ENCODE measurements around the gene ZMYM5. TPM values are rescaled to one million over a fixed set of nuclear protein-coding genes. Genes with fewer than 3 reads are reported as not detected.

Gene ZMYM5
- total RNA-seq (2021), result 10.0 and 10.3 TPM in 2 replicates
- percentile 65 among the genes with signal in this experiment for Bru-seq, nascent RNA
- percentile 63 among the genes with signal in this experiment for BruChase-seq, experiment 1, labeled RNA remaining after a 2-hour chase
- percentile 50 among the genes with signal in this experiment for BruChase-seq, experiment 2, labeled RNA remaining after a 6-hour chase
- long read RNA-seq, partial matches to known transcripts, result 1 of 18 reads
- long read RNA-seq, other reads (novel, unspliced or antisense), result 9 of 18 reads

GRCh38 chr13:19863323-19864023 lies at the start of gene ZMYM5:
Gene ZMYM5 (minus strand): TSS chr13:19863649. CDS start chr13:19852180, 11,469 bp downstream.
- H4K20me1 ChIP-seq (ENCODE audit: insufficient read depth), result no peaks in the 10 kb centered on the region
- no peaks in the 10 kb centered on the region for H3K36me3 ChIP-seq (ENCODE audit: low read depth)
- peaks cover 19% of the 10 kb centered on the region for H3F3A ChIP-seq (ENCODE audit: insufficient read depth, low read depth)
- peaks cover 29% of the 10 kb centered on the region for H3K4me1 ChIP-seq (replicated peaks; ENCODE audit: insufficient read depth)
- no peaks in the 10 kb centered on the region for H3K9me2 ChIP-seq (ENCODE audit: insufficient read depth)
- H3K79me2 ChIP-seq (ENCODE audit: low read depth), result peaks cover 49% of the 10 kb centered on the region
- DNase-seq, result peak; percentile 94 to 96
- no TSS peak for BruUV-seq (replicated peaks)
- CTCF ChIA-PET, result no interaction called here
- peak within 1 kb of the TSS; percentile 89 for H3K4me2 ChIP-seq
- POLR2A ChIA-PET (ENCODE audit: unreplicated experiment), result interaction anchor here (0.6 to 0.9 kb wide), 7 partner anchors 10 to 609 kb away, joined by 3 to 17 read pairs (median 3); partner anchors contain the start of gene MPHOSPH8
- no peaks in the 10 kb centered on the region for H3K27me3 ChIP-seq (ENCODE audit: insufficient read depth, low read depth)
- intact Hi-C loops (cut with micrococcal nuclease; ENCODE audit: unreplicated experiment), result loop anchor here (5.0 to 10.0 kb wide), 3 partner anchors 71 to 259 kb away; partner anchors contain the start of gene ZMYM2
- TF ChIP-seq EZH2 (IDR thresholded peaks at IDR 0.05; ENCODE audit: low read depth) (no peak), CTCF (conservative IDR thresholded peaks at IDR 0.05) (no peak)
- H3K9me3 ChIP-seq (ENCODE audit: insufficient read depth, low read depth), result no peaks in the 10 kb centered on the region
- H3K4me3 ChIP-seq, result peak within 1 kb of the TSS; percentile 68
- peak within 1 kb of the TSS; percentile 94 for H2AFZ ChIP-seq
- H3K27ac ChIP-seq, result peak within 1 kb of the TSS; percentile 81

GRCh38 chr13:19910336-19911072 lies 47.1 kb upstream of the ZMYM5 start:
- TSS peak; percentile 26 for BruUV-seq (replicated peaks)
- H3K27ac ChIP-seq, result peak overlapping the region; percentile 83

More at GRCh38 chr13:19910336-19911072, 47.1 kb upstream of the ZMYM5 start:
- TF ChIP-seq EZH2 (IDR thresholded peaks at IDR 0.05; ENCODE audit: low read depth) (no peak), CTCF (conservative IDR thresholded peaks at IDR 0.05) (no peak)
- POLR2A ChIA-PET (ENCODE audit: unreplicated experiment), result no interaction called here
- H3K4me1 ChIP-seq (replicated peaks; ENCODE audit: insufficient read depth), result peaks cover 17% of the 10 kb centered on the region
- H2AFZ ChIP-seq, result no peak overlapping the region
- H3K4me3 ChIP-seq, result no peak overlapping the region
- CTCF ChIA-PET, result interaction anchor here (0.6 kb wide), 1 partner anchor 806 kb away, joined by 10 read pairs; no protein-coding TSS in a partner anchor
- no peaks in the 10 kb centered on the region for H3K9me2 ChIP-seq (ENCODE audit: insufficient read depth)
- H3K4me2 ChIP-seq, result peak overlapping the region; percentile 49
- peaks cover 19% of the 10 kb centered on the region for H3F3A ChIP-seq (ENCODE audit: insufficient read depth, low read depth)
- intact Hi-C loops (cut with micrococcal nuclease; ENCODE audit: unreplicated experiment), result no loop called here
- H3K36me3 ChIP-seq (ENCODE audit: low read depth), result no peaks in the 10 kb centered on the region
- no peaks in the 10 kb centered on the region for H3K27me3 ChIP-seq (ENCODE audit: insufficient read depth, low read depth)
- DNase-seq, result peak; percentile 57 to 88
- H3K9me3 ChIP-seq (ENCODE audit: insufficient read depth, low read depth), result no peaks in the 10 kb centered on the region; the same call in 1 of the 2 replicates
- H3K79me2 ChIP-seq (ENCODE audit: low read depth), result no peaks in the 10 kb centered on the region
- no peaks in the 10 kb centered on the region for H4K20me1 ChIP-seq (ENCODE audit: insufficient read depth)
